GM12878 (cell line): Measurements from ENCODE around the gene PSTPIP2. TPM values are rescaled to one million over a fixed set of nuclear protein-coding genes. Genes with fewer than 3 reads are reported as not detected.
A peak's percentile ranks its signal among the peaks of the same experiment; 100 is the strongest.

Experiments
- BCL3 ChIP-seq: IDR thresholded peaks from 2 replicates; pipeline ENCODE4 v1.6.1; 2011; ENCODE audit warnings: borderline replicate concordance, low read depth, mild to moderate bottlenecking, moderate library complexity, low read length; ENCODE audit not compliant: insufficient read depth, poor library complexity, severe bottlenecking
- CEBPB ChIP-seq, 2 experiments: fragments of 150-350 bp in 1 of 2; IDR thresholded peaks; 2 replicates each; pipeline ENCODE4 v1.6.1; 2012 to 2014; ENCODE audit warnings: low read depth in 2 of 2, low read length in 2 of 2, borderline replicate concordance in 1 of 2, inconsistent platforms in 1 of 2
- CREB1 ChIP-seq: IDR thresholded peaks from 2 replicates; pipeline ENCODE4 v1.6.1; 2012; ENCODE audit warnings: low read depth, mild to moderate bottlenecking, inconsistent platforms
- E2F8 ChIP-seq: fragments of 450-650 bp; IDR thresholded peaks from 2 replicates; pipeline ENCODE4 v1.6.1; 2018; ENCODE audit warnings: mild to moderate bottlenecking, low read depth, moderate library complexity; ENCODE audit not compliant: partially characterized antibody
- FOXK2 ChIP-seq: fragments of 450-650 bp; IDR thresholded peaks from 2 replicates; pipeline ENCODE4 v1.6.1; 2017; ENCODE audit warnings: mild to moderate bottlenecking, moderate library complexity
- FOXM1 ChIP-seq: IDR thresholded peaks from 2 replicates; pipeline ENCODE4 v1.6.1; 2012; ENCODE audit warnings: low read depth, mild to moderate bottlenecking, inconsistent platforms, low read length, moderate library complexity
- GATAD2B ChIP-seq: fragments of 450-650 bp; conservative IDR thresholded peaks from 2 replicates; pipeline ENCODE4 v1.6.1; 2017; ENCODE audit warnings: low read depth, mild to moderate bottlenecking, moderate library complexity
- IKZF2 ChIP-seq, 2 experiments: fragments of 450-650 bp; IDR thresholded peaks; 2 replicates each; pipeline ENCODE4 v1.6.1; 2017; ENCODE audit warnings: mild to moderate bottlenecking in 2 of 2, moderate library complexity in 2 of 2
- JUNB ChIP-seq: IDR thresholded peaks from 2 replicates; pipeline ENCODE4 v1.6.1; 2016; ENCODE audit warnings: antibody characterized with exemption, mild to moderate bottlenecking
- MEF2B ChIP-seq: fragments of 450-650 bp; IDR thresholded peaks from 2 replicates; pipeline ENCODE4 v1.6.1; 2018; ENCODE audit warnings: mild to moderate bottlenecking, moderate library complexity; ENCODE audit not compliant: partially characterized antibody, poor library complexity, severe bottlenecking
- NFYB ChIP-seq: IDR thresholded peaks from 2 replicates; pipeline ENCODE4 v1.6.1; 2011; ENCODE audit warnings: low read depth, mild to moderate bottlenecking, low read length, improper control_type of control experiment, moderate library complexity; ENCODE audit not compliant: insufficient read depth
- NR2C2 ChIP-seq: IDR thresholded peaks from 2 replicates; pipeline ENCODE4 v1.6.1; 2011; ENCODE audit warnings: borderline replicate concordance, low read depth; ENCODE audit not compliant: control insufficient read depth, insufficient read length
- PAX8 ChIP-seq: fragments of 450-650 bp; IDR thresholded peaks from 2 replicates; pipeline ENCODE4 v1.6.1; 2017; ENCODE audit warnings: mild to moderate bottlenecking, moderate library complexity
- POLR2AphosphoS2 ChIP-seq: IDR thresholded peaks from 2 replicates; pipeline ENCODE4 v1.6.1; 2011; ENCODE audit warnings: low read depth, mild to moderate bottlenecking, low read length, improper control_type of control experiment, moderate library complexity
- REST ChIP-seq: IDR thresholded peaks from 2 replicates; pipeline ENCODE4 v1.6.1; 2012; ENCODE audit warnings: mild to moderate bottlenecking, low read depth, low read length
- WRNIP1 ChIP-seq: IDR thresholded peaks from 2 replicates; pipeline ENCODE4 v1.6.1; 2011; ENCODE audit warnings: low read depth, low read length, improper control_type of control experiment, borderline replicate concordance
- YY1 ChIP-seq: IDR thresholded peaks from 2 replicates; pipeline ENCODE4 v1.6.1; 2011; ENCODE audit warnings: low read depth, mild to moderate bottlenecking, low read length
- ZNF384 ChIP-seq: IDR thresholded peaks from 2 replicates; pipeline ENCODE4 v1.6.1; 2012; ENCODE audit warnings: low read depth, mild to moderate bottlenecking, low read length, improper control_type of control experiment, borderline replicate concordance
- ZNF592 ChIP-seq: fragments of 450-650 bp; IDR thresholded peaks from 2 replicates; pipeline ENCODE4 v1.6.1; 2017; ENCODE audit warnings: mild to moderate bottlenecking, moderate library complexity
- polyA plus RNA-seq, 11 experiments: library from polyadenylated mRNA; depleted of rRNA in 4 of 11; unstranded in 6 of 11; stranded (reverse) in 5 of 11; fragments of >200 nt; fragmentation: Nextera tagmentation in 4 of 11; fragmentation: Illumina TruSeq in 1 of 11; extraction: Ambion mirVana in 4 of 11; extraction: Trizol in 1 of 11; gene quantifications; 1 replicate in 1 of 11; 2 replicates in 10 of 11; pipeline versions ENCODE4 v1.2.1 to v1.2.3, GENCODE V29; 2011 to 2016; ENCODE audit warnings: inconsistent platforms in 2 of 11, missing spikeins in 2 of 11, low read depth in 1 of 11
- total RNA-seq, 4 experiments: library from RNA; depleted of rRNA in 3 of 4; stranded (reverse); fragments of >200 nt in 3 of 4; fragmentation: Illumina TruSeq in 1 of 4; extraction: Trizol in 1 of 4; gene quantifications; 2 replicates each; pipeline versions ENCODE4 v1.2.1 to v1.2.3, GENCODE V29; 2013 to 2021

Gene PSTPIP2
- total and polyA plus RNA-seq, 10 of the 15 experiments (the other 5 are each of a cell fraction or from before 2014, with no cell fraction given): 0.69 to 38.4 (median 24.7) TPM

- TF ChIP-seq ZNF592 (no peak), PAX8 (no peak), POLR2AphosphoS2 (no peak), NR2C2 (no peak), YY1 (no peak), REST (no peak), BCL3 (no peak), JUNB (no peak), FOXK2 (no peak), FOXM1 (no peak), MEF2B (peak; percentile 36), CEBPB (IDR thresholded peaks at IDR 0.05; ENCODE audit: borderline replicate concordance in 1 of 2, low read depth in 2 of 2, low read length in 2 of 2) (no peak), NFYB (no peak), IKZF2 (IDR thresholded peaks at IDR 0.05) (peak; percentile 32 to 55; a peak in 2 of 4 replicates), CREB1 (no peak), WRNIP1 (no peak), E2F8 (no peak), GATAD2B (no peak), ZNF384 (no peak)
Observed at GRCh38 chr18:45962461-45962860, 109.6 kb downstream of the PSTPIP2 start (continued).
